Sigmoid colon (tissue), 7 donors: ENCODE measurements around the gene C11orf16. TPM values are rescaled to one million over a fixed set of nuclear protein-coding genes. Genes with fewer than 3 reads are reported as not detected.

Source experiments
- DNase-seq: peaks from one replicate; pipeline ENCODE4 v3.0.0-alpha.2; 2019
- H3K27ac ChIP-seq, 4 donors: fragments of 200-600 bp; sonication (generic); one replicate each; pipeline ENCODE4 v1.5.1; 2016 to 2019; ENCODE audit warnings: mild to moderate bottlenecking in 1 of 4
- H3K27me3 ChIP-seq, 3 donors: fragments of 200-600 bp; sonication (generic); one replicate each; pipeline ENCODE4 v1.5.1; 2019; ENCODE audit warnings: mild to moderate bottlenecking in 1 of 3
- H3K36me3 ChIP-seq, 4 donors: fragments of 200-600 bp; sonication (generic); one replicate each; pipeline ENCODE4 v1.5.1; 2016 to 2019
- H3K4me1 ChIP-seq, 4 donors: fragments of 200-600 bp; sonication (generic); one replicate each; pipeline ENCODE4 v1.5.1; 2017 to 2019
- H3K4me3 ChIP-seq, 4 donors: fragments of 200-600 bp; sonication (generic); one replicate each; pipeline ENCODE4 v1.5.1; 2017 to 2019; ENCODE audit warnings: mild to moderate bottlenecking in 2 of 4, moderate library complexity in 1 of 4
- H3K9me3 ChIP-seq, 4 donors: fragments of 200-600 bp in 3 of 4; sonication (generic) in 3 of 4; one replicate each; pipeline versions ENCODE4 v1.5.1 to v1.6.1; 2013 to 2019
- CTCF ChIP-seq, 4 experiments: fragments of 450-650 bp in 3 of 4; fragments of 200-600 bp in 1 of 4; IDR thresholded peaks; one replicate each; pipeline ENCODE4 v1.5.1; 2016 to 2019; ENCODE audit warnings: antibody characterized with exemption in 4 of 4, mild to moderate bottlenecking in 3 of 4, moderate library complexity in 2 of 4
- EP300 ChIP-seq, 4 donors: sonication (generic); formaldehyde crosslinking; IDR thresholded peaks; one replicate each; pipeline ENCODE4 v1.6.1; 2017; ENCODE audit warnings: antibody characterized with exemption in 4 of 4
- POLR2A ChIP-seq, 2 donors: fragments of 450-650 bp; IDR thresholded peaks; one replicate each; pipeline ENCODE4 v1.6.1; 2016; ENCODE audit warnings: antibody characterized with exemption in 2 of 2, mild to moderate bottlenecking in 2 of 2, moderate library complexity in 2 of 2
- POLR2AphosphoS5 ChIP-seq, 4 donors: sonication (generic); formaldehyde crosslinking; IDR thresholded peaks; one replicate each; pipeline ENCODE4 v1.6.1; 2017; ENCODE audit warnings: antibody characterized with exemption in 4 of 4
- WGBS, 2 donors: extraction: QIAGEN DNeasy Blood & Tissue Kit; methylation state at CpG; one replicate each; pipeline ENCODE4 v1.1.7; 2013; 5-methylcytosine and 5-hydroxymethylcytosine counted together
- intact Hi-C: fragments of 100-400 bp; cut with DNase I; formaldehyde crosslinking; loops from one replicate; pipeline ENCODE4 v1.15.1; 2023
- polyA plus RNA-seq, 3 donors: library from polyadenylated mRNA; stranded (reverse); fragments of 200-250 nt; gene quantifications; one replicate each; pipeline ENCODE4 v1.2.3, GENCODE V29; 2013
- small RNA-seq, 3 donors: library from RNA; depleted of rRNA; stranded (forward); fragments of <200 nt; gene quantifications; one replicate each; pipeline ENCODE3, GENCODE V24; 2016
- total RNA-seq, 4 donors: library from RNA; depleted of rRNA; stranded (reverse); fragments of >200 nt; gene quantifications; one replicate each; pipeline ENCODE4 v1.1.0, GENCODE V29; 2016
- donor health status: healthy with polysubstance abuse.
- donor health status: Bipolar disorder and iron deficiency.
- donor health status: healthy.

C11orf16 gene
- total and polyA plus RNA-seq, 7 donors = not detected

GRCh38 chr11:8873741-8874405, 58.9 kb downstream of the C11orf16 start:
- H3K9me3 ChIP-seq = no peaks in the 10 kb centered on the region
- H3K4me1 ChIP-seq = peaks cover 0 to 44% (median 25%) of the 10 kb centered on the region in 4 donors
- H3K4me3 ChIP-seq = peak overlapping the region in 1 of 4 donors; percentile 4
- intact Hi-C loops = loop anchor here (5.0 kb wide), 3 partner anchors 42 to 187 kb away; partner anchors contain the start of gene TMEM9B
- H3K27me3 ChIP-seq = no peaks in the 10 kb centered on the region
- no peak for TF ChIP-seq POLR2A (IDR thresholded peaks at IDR 0.05)
- TF ChIP-seq CTCF (IDR thresholded peaks at IDR 0.05) = no peak
- no peak for TF ChIP-seq POLR2AphosphoS5 (IDR thresholded peaks at IDR 0.05)
- no peak for TF ChIP-seq EP300 (IDR thresholded peaks at IDR 0.05)
- DNase-seq = no peak
- peak overlapping the region in 2 of 4 donors; percentile 90 to 94 for H3K27ac ChIP-seq
- H3K36me3 ChIP-seq = no peaks in the 10 kb centered on the region
- 48 to 72% methylated on average over 6 of the region's 6 CpGs for WGBS, 2 donors

GRCh38 chr11:8871962-8872361, 60.8 kb downstream of the C11orf16 start:
- no peak for DNase-seq
- intact Hi-C loops = loop anchor here (2.0 to 5.0 kb wide), 5 partner anchors 39 to 185 kb away; partner anchors contain the start of genes AKIP1 and TMEM9B
- Histone ChIP-seq H3K4me3 (peak overlapping the region in 1 of 4 donors; percentile 91), H3K36me3 (no peaks in the 10 kb centered on the region), H3K9me3 (no peaks in the 10 kb centered on the region), H3K4me1 (peaks cover 0 to 60% (median 31%) of the 10 kb centered on the region in 4 donors), H3K27ac (peak overlapping the region; percentile 88 to 94 (median 92)), H3K27me3 (no peaks in the 10 kb centered on the region)
- no peak for TF ChIP-seq POLR2AphosphoS5 (IDR thresholded peaks at IDR 0.05)
- TF ChIP-seq EP300 (IDR thresholded peaks at IDR 0.05) = no peak
- WGBS, 2 donors = 80% methylated on average over 6 of the region's 6 CpGs

GRCh38 chr11:8871171-8871775, 61.5 kb downstream of the C11orf16 start:
- no peaks in the 10 kb centered on the region for H3K9me3 ChIP-seq
- TF ChIP-seq POLR2A (IDR thresholded peaks at IDR 0.05) (peak in 1 of 2 donors; percentile 10), POLR2AphosphoS5 (IDR thresholded peaks at IDR 0.05) (peak; percentile 77 to 91 (median 87)), CTCF (IDR thresholded peaks at IDR 0.05) (no peak), EP300 (IDR thresholded peaks at IDR 0.05) (peak in 1 of 4 donors; percentile 51)
- intact Hi-C loops = loop anchor here (2.0 to 5.0 kb wide), 5 partner anchors 39 to 184 kb away; partner anchors contain the start of genes AKIP1 and TMEM9B
- DNase-seq = peak; percentile 92
- peak overlapping the region; percentile 81 to 91 (median 83) for H3K4me3 ChIP-seq
- H3K4me1 ChIP-seq = peaks cover 0 to 60% (median 31%) of the 10 kb centered on the region in 4 donors
- 3 to 8% methylated on average over 27 of the region's 27 CpGs for WGBS, 2 donors
- no peaks in the 10 kb centered on the region for H3K27me3 ChIP-seq
- H3K36me3 ChIP-seq = no peaks in the 10 kb centered on the region
- H3K27ac ChIP-seq = peak overlapping the region; percentile 88 to 94 (median 92)

- peak; percentile 79 for DNase-seq
- 1% methylated on average over 81 of the region's 81 CpGs for WGBS, 2 donors
- H3K27me3 ChIP-seq = no peaks in the 10 kb centered on the region
- intact Hi-C loops = loop anchor here (2.0 to 5.0 kb wide), 5 partner anchors 38 to 183 kb away; partner anchors contain the start of genes AKIP1 and TMEM9B
- peak overlapping the region; percentile 88 to 94 (median 92) for H3K27ac ChIP-seq
- H3K9me3 ChIP-seq = no peaks in the 10 kb centered on the region
- no peaks in the 10 kb centered on the region for H3K36me3 ChIP-seq
- TF ChIP-seq EP300 (IDR thresholded peaks at IDR 0.05) (no peak), POLR2AphosphoS5 (IDR thresholded peaks at IDR 0.05) (peak; percentile 31 to 54 (median 40)), POLR2A (IDR thresholded peaks at IDR 0.05) (no peak), CTCF (IDR thresholded peaks at IDR 0.05) (no peak)
- H3K4me3 ChIP-seq = peak overlapping the region; percentile 81 to 91 (median 83)
- peaks cover 0 to 61% (median 31%) of the 10 kb centered on the region in 4 donors for H3K4me1 ChIP-seq
These were observed 62.2 kb downstream of the C11orf16 start for GRCh38 chr11:8870411-8871170.

Small RNA genes within 50 kb of the gene (small RNA-seq; reads per million reads assigned to genes)
- gene RF00019 = 0 reads per million in 3 donors

Other genes starting within 250 kb of the C11orf16 start
- 10 to 100 TPM; 21.6 to 33.2 (median 26.5) TPM for gene AKIP1, start 21.8 kb downstream of the C11orf16 start, total RNA-seq
- 10 to 100 TPM; 18.0 to 19.8 (median 19.3) TPM for gene AKIP1, start 21.8 kb downstream of the C11orf16 start, polyA plus RNA-seq
- gene ASCL3, start 10.1 kb upstream of the C11orf16 start, total RNA-seq = not detected
- gene ASCL3, start 10.1 kb upstream of the C11orf16 start, polyA plus RNA-seq = not detected
- gene TMEM9B, start 31.5 kb upstream of the C11orf16 start, total RNA-seq = 10 to 100 TPM; 13.3 to 24.3 (median 20.1) TPM
- 10 to 100 TPM; 48.3 to 58.9 (median 49.8) TPM for gene TMEM9B, start 31.5 kb upstream of the C11orf16 start, polyA plus RNA-seq
- gene NRIP3, start 71.1 kb upstream of the C11orf16 start, total RNA-seq = 1 to 10 TPM; 2.3 to 5.3 (median 3.6) TPM
- under 1 TPM in 2 of 3 donors, not detected in 1; under 0.01 to 0.61 TPM for gene NRIP3, start 71.1 kb upstream of the C11orf16 start, polyA plus RNA-seq
- gene SCUBE2, start 158.7 kb upstream of the C11orf16 start, total RNA-seq = 10 to 100 TPM in 3 of 4 donors, 1 to 10 TPM in 1; 7.5 to 22.9 (median 14.2) TPM
- gene SCUBE2, start 158.7 kb upstream of the C11orf16 start, polyA plus RNA-seq = 1 to 10 TPM; 2.3 to 6.0 (median 3.4) TPM